Panc1 (cell line): ENCODE measurements around the gene AKR1C8. TPM values are rescaled to one million over a fixed set of nuclear protein-coding genes. Genes with fewer than 3 reads are reported as not detected.

Experiments
- ATAC-seq: fragments of 200-7000 bp; cut with Tn5 transposase; 2 replicates; pipeline ENCODE4 v1.9.1; 2020; ENCODE audit warnings: mild to moderate bottlenecking, moderate library complexity
- BruUV-seq: library from RNA; stranded (reverse); fragments of 400-500 nt; replicated peaks from 2 replicates; lab custom pipeline; 2021; lab: Mats Ljungman, UMichigan
- CTCF ChIA-PET: fragments of 300-600 bp; sonication (Branson Sonifier 250); formaldehyde crosslinking; loops from one replicate; lab custom pipeline; 2022; ENCODE audit warnings: antibody characterized with exemption; lab: Charles Lee
- POLR2A ChIA-PET: fragments of 300-600 bp; sonication (Branson Sonifier 250); formaldehyde crosslinking; loops from one replicate; lab custom pipeline; 2022; ENCODE audit warnings: antibody characterized with exemption; lab: Charles Lee
- DNase-seq: peaks from one replicate; pipeline ENCODE4 v3.0.0-alpha.2; 2010; ENCODE audit warnings: low read depth, low spot score
- H3K27ac ChIP-seq: 2 replicates; pipeline ENCODE4 v1.5.1; 2011; ENCODE audit warnings: mild to moderate bottlenecking, low read length, inconsistent platforms
- H3K27me3 ChIP-seq: fragments of 200-500 bp; sonication (Bioruptor generic); 2 replicates; pipeline ENCODE4 v1.6.0; 2014; ENCODE audit warnings: low read length, inconsistent platforms; ENCODE audit not compliant: control insufficient read depth, insufficient read depth
- H3K36me3 ChIP-seq: fragments of 200-500 bp; sonication (Bioruptor generic); 2 replicates; pipeline ENCODE4 v1.5.1; 2014; ENCODE audit warnings: inconsistent platforms, mild to moderate bottlenecking, low read length, moderate library complexity; ENCODE audit not compliant: control insufficient read depth, insufficient read depth
- H3K4me1 ChIP-seq: 2 replicates; pipeline ENCODE4 v1.5.1; 2011; ENCODE audit warnings: inconsistent platforms, mild to moderate bottlenecking, low read length, moderate library complexity; ENCODE audit not compliant: control insufficient read depth, insufficient read depth
- H3K4me3 ChIP-seq, 2 experiments: 2 replicates each; pipeline ENCODE4 v1.5.1; 2011 to 2012; ENCODE audit warnings: low read depth in 2 of 2, low read length in 2 of 2, mild to moderate bottlenecking in 2 of 2, inconsistent platforms in 1 of 2, moderate library complexity in 1 of 2
- H3K9me3 ChIP-seq: fragments of 200-500 bp; sonication (Bioruptor generic); 2 replicates; pipeline ENCODE4 v1.5.1; 2014; ENCODE audit warnings: low read depth, mild to moderate bottlenecking, inconsistent platforms, low read length, moderate library complexity; ENCODE audit not compliant: control insufficient read depth, insufficient read depth
- CTCF ChIP-seq: fragments of 450-650 bp; IDR thresholded peaks from 2 replicates; pipeline ENCODE4 v1.5.1; 2017; ENCODE audit warnings: mild to moderate bottlenecking
- POLR2AphosphoS5 ChIP-seq: IDR thresholded peaks from 2 replicates; pipeline ENCODE4 v1.6.1; 2012; ENCODE audit warnings: mild to moderate bottlenecking, low read depth, low read length, moderate library complexity
- REST ChIP-seq, 2 experiments: IDR thresholded peaks; 2 replicates each; pipeline ENCODE4 v1.6.1; 2011 to 2012; ENCODE audit warnings: low read depth in 2 of 2, control low read depth in 1 of 2, low read length in 1 of 2, mild to moderate bottlenecking in 1 of 2, moderate library complexity in 1 of 2; ENCODE audit not compliant: insufficient read depth in 1 of 2
- SIN3A ChIP-seq: IDR thresholded peaks from 2 replicates; pipeline ENCODE4 v1.6.1; 2012; ENCODE audit warnings: low read depth, mild to moderate bottlenecking, low read length, moderate library complexity, borderline replicate concordance; ENCODE audit not compliant: insufficient read depth
- TCF7L2 ChIP-seq: IDR thresholded peaks from 2 replicates; pipeline ENCODE4 v1.6.1; 2011; ENCODE audit warnings: mild to moderate bottlenecking, low read depth, low read length, inconsistent platforms
- in situ Hi-C: cut with HindIII; loops from 2 replicates; pipeline ENCODE4 v1.10.0; 2016; ENCODE audit warnings: low sequenced_read_pairs, low pct_unique_long_range_greater_than_20kb
- intact Hi-C: fragments of 100-400 bp; cut with micrococcal nuclease; formaldehyde crosslinking; loops from one replicate; pipeline ENCODE4 v1.10.0; 2022; ENCODE audit not compliant: unreplicated experiment
- total RNA-seq: library from RNA; stranded (reverse); gene quantifications from one replicate; pipeline ENCODE4 v1.2.1, GENCODE V29; 2021; ENCODE audit not compliant: unreplicated experiment

AKR1C8 gene
- total RNA-seq, 1 experiment from 2014 or later, result not detected

GRCh38 chr10:5136468-5137087, 48.4 kb downstream of the AKR1C8 start:
- no TSS peak for BruUV-seq

GRCh38 chr10:5135581-5135980, 49.4 kb downstream of the AKR1C8 start:
- intact Hi-C loops, result no loop called here

More at GRCh38 chr10:5136468-5137087, 48.4 kb downstream of the AKR1C8 start:
- Histone ChIP-seq H3K4me1 (no peaks in the 10 kb centered on the region), H3K4me3 (no peak overlapping the region), H3K36me3 (no peaks in the 10 kb centered on the region), H3K9me3 (no peaks in the 10 kb centered on the region), H3K27me3 (no peaks in the 10 kb centered on the region), H3K27ac (no peak overlapping the region)
- intact Hi-C loops (no loop called here), in situ Hi-C loops (no loop called here)
- DNase-seq (no peak), ATAC-seq (no peak)
- TF ChIP-seq TCF7L2 (no peak), SIN3A (no peak), POLR2AphosphoS5 (no peak), CTCF (no peak), REST (IDR thresholded peaks at IDR 0.05; ENCODE audit: insufficient read depth in 1 of 2, low read depth in 2 of 2, low read length in 1 of 2) (no peak)
- ChIA-PET POLR2A (no interaction called here), CTCF (no interaction called here)

More at GRCh38 chr10:5135581-5135980, 49.4 kb downstream of the AKR1C8 start:
- Histone ChIP-seq H3K4me1 (no peaks in the 10 kb centered on the region), H3K9me3 (no peaks in the 10 kb centered on the region), H3K27ac (no peak overlapping the region), H3K36me3 (no peaks in the 10 kb centered on the region), H3K4me3 (no peak overlapping the region), H3K27me3 (no peaks in the 10 kb centered on the region)
- CTCF ChIA-PET, result no interaction called here
- POLR2A ChIA-PET, result no interaction called here
- in situ Hi-C loops, result no loop called here
- DNase-seq, result no peak
- no peak for TF ChIP-seq SIN3A
- TF ChIP-seq REST (IDR thresholded peaks at IDR 0.05; ENCODE audit: insufficient read depth in 1 of 2, low read depth in 2 of 2, low read length in 1 of 2), result no peak
- TF ChIP-seq POLR2AphosphoS5, result no peak
- TF ChIP-seq CTCF, result no peak
- TF ChIP-seq TCF7L2, result no peak
- no peak for ATAC-seq
- no TSS peak for BruUV-seq
